ENCODE measurements around the gene GALNT13.

GALNT13 gene

DNA sequence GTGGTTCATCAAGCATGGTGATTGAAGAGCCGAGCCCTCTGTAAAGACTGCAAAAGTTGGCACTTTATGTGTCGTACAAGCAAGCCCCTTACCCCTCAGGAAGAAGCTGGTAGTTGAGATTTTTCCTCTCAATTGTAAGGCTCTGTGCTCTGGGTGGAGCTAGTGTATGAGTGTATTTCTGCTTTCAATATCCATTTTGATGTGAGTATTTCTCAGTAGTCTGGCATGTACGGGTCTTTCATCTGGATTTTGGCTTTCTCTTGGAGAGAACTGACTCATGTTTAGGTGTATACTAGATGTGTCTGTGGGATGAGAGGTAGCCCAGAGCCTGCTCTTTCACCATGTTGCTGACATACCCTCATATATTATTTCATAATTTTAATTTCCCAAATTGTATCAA lies 420.2 kb downstream of the GALNT13 start:
- no peak for TF ChIP-seq EZH2phosphoT487 (IDR thresholded peaks at IDR 0.05; ENCODE audit: borderline replicate concordance)
- TF ChIP-seq, protein P1, sequence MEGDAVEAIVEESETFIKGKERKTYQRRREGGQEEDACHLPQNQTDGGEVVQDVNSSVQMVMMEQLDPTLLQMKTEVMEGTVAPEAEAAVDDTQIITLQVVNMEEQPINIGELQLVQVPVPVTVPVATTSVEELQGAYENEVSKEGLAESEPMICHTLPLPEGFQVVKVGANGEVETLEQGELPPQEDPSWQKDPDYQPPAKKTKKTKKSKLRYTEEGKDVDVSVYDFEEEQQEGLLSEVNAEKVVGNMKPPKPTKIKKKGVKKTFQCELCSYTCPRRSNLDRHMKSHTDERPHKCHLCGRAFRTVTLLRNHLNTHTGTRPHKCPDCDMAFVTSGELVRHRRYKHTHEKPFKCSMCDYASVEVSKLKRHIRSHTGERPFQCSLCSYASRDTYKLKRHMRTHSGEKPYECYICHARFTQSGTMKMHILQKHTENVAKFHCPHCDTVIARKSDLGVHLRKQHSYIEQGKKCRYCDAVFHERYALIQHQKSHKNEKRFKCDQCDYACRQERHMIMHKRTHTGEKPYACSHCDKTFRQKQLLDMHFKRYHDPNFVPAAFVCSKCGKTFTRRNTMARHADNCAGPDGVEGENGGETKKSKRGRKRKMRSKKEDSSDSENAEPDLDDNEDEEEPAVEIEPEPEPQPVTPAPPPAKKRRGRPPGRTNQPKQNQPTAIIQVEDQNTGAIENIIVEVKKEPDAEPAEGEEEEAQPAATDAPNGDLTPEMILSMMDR (conservative IDR thresholded peaks at IDR 0.05; ENCODE audit: low read length): no peak
- Histone ChIP-seq H2AFZ (ENCODE audit: low read length) (no peak overlapping the region), H3K4me1 (ENCODE audit: insufficient read depth, low read length, poor library complexity, severe bottlenecking) (no peaks in the 10 kb centered on the region)

DNA sequence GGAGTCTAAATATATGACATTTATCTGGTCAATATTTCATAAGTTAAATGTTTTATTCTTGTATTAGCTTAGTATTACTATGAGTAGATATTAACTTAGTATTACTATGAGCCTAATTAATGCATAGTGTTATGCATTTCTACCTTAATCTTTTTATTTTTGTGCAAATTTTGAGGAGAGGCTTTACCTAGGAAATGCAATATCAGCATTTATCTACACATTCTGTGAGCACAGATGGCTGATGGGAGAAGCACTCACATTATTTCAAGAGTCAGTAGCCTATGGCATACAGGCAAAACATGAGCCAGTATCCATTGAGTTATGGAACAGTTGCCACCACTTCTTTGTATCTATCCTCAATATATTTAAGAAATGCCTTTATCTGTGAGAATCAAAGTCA lies 422.1 kb downstream of the GALNT13 start:
- TF ChIP-seq, protein P1 (conservative IDR thresholded peaks at IDR 0.05; ENCODE audit: low read length): no peak
- TF ChIP-seq EZH2phosphoT487 (IDR thresholded peaks at IDR 0.05; ENCODE audit: borderline replicate concordance): no peak
- H3K9me2 ChIP-seq (replicated peaks; ENCODE audit: low read depth, low read length): no peaks in the 10 kb centered on the region
- H3K9me3 ChIP-seq (ENCODE audit: insufficient read depth, low read depth, low read length): no peaks in the 10 kb centered on the region
- no peaks in the 10 kb centered on the region for H3K27me3 ChIP-seq (ENCODE audit: insufficient read depth, low read length, poor library complexity, severe bottlenecking)
- no peak overlapping the region for H2AFZ ChIP-seq (ENCODE audit: low read length)
- H3K36me3 ChIP-seq (ENCODE audit: insufficient read depth, low read length): no peaks in the 10 kb centered on the region
- no peak overlapping the region for H3K4me3 ChIP-seq (ENCODE audit: low read length, poor library complexity, severe bottlenecking)
- H3K4me1 ChIP-seq (ENCODE audit: insufficient read depth, low read length, poor library complexity, severe bottlenecking): no peaks in the 10 kb centered on the region
- no peak overlapping the region for H3K4me2 ChIP-seq (ENCODE audit: low read depth, low read length, poor library complexity, severe bottlenecking)
- H3K9ac ChIP-seq (ENCODE audit: low read depth, low read length, poor library complexity, severe bottlenecking): no peak overlapping the region
- no peaks in the 10 kb centered on the region for H3K79me2 ChIP-seq (ENCODE audit: insufficient read depth, low read length)
- no peaks in the 10 kb centered on the region for H3F3A ChIP-seq (ENCODE audit: low read depth)
- H4K20me1 ChIP-seq (ENCODE audit: insufficient read depth, low read length, poor library complexity, severe bottlenecking): no peaks in the 10 kb centered on the region

More for the DNA sequence above, 420.2 kb downstream of the GALNT13 start:
- H3K9me2 ChIP-seq (replicated peaks; ENCODE audit: low read depth, low read length): no peaks in the 10 kb centered on the region
- no peaks in the 10 kb centered on the region for H3K27me3 ChIP-seq (ENCODE audit: insufficient read depth, low read length, poor library complexity, severe bottlenecking)
- H4K20me1 ChIP-seq (ENCODE audit: insufficient read depth, low read length, poor library complexity, severe bottlenecking): no peaks in the 10 kb centered on the region
- no peak overlapping the region for H3K4me3 ChIP-seq (ENCODE audit: low read length, poor library complexity, severe bottlenecking)
- H3K79me2 ChIP-seq (ENCODE audit: insufficient read depth, low read length): no peaks in the 10 kb centered on the region
- H3K9ac ChIP-seq (ENCODE audit: low read depth, low read length, poor library complexity, severe bottlenecking): no peak overlapping the region
- H3K4me2 ChIP-seq (ENCODE audit: low read depth, low read length, poor library complexity, severe bottlenecking): no peak overlapping the region
- H3F3A ChIP-seq (ENCODE audit: low read depth): no peaks in the 10 kb centered on the region
- H3K36me3 ChIP-seq (ENCODE audit: insufficient read depth, low read length): no peaks in the 10 kb centered on the region
- H3K9me3 ChIP-seq (ENCODE audit: insufficient read depth, low read depth, low read length): no peaks in the 10 kb centered on the region

DNA sequence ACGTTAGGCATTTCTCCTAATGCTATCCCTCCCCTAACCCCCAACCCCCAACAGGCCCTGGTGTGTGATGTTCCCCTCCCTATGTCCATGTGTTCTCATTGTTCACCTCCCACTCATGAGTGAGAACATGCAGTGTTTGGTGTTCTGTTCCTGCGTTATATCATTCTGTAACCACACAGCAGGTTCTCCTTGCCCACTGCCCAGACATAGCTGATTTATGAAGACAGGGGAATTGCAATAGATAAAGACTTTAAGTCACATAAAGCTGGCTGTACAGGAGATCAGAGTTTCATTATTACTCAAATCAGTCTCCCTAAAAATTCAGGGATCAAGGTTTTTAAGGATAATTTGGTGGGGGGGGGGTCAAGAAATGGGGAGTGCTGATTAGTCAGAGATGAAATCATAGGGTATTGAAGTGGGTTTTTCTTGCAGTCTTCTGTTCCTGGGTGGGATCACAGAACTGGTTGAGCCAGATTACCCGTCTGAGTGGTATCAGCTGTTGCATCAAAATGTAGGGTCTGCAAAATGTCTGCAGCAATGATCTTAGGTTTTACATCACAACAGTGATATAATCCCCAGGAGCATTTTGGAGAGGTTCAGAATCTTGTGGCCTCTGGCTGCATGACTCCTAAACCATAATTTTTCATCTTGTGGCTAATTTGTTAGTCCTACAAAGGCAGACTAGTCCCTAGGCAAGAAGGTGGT lies 434.7 kb downstream of the GALNT13 start:
- Histone ChIP-seq H3K79me2 (ENCODE audit: insufficient read depth, low read length) (no peaks in the 10 kb centered on the region), H3K9me3 (ENCODE audit: insufficient read depth, low read depth, low read length) (no peaks in the 10 kb centered on the region), H3K4me3 (ENCODE audit: low read length, poor library complexity, severe bottlenecking) (no peak overlapping the region), H3K9ac (ENCODE audit: low read depth, low read length, poor library complexity, severe bottlenecking) (no peak overlapping the region), H3K27me3 (ENCODE audit: insufficient read depth, low read length, poor library complexity, severe bottlenecking) (no peaks in the 10 kb centered on the region), H4K20me1 (ENCODE audit: insufficient read depth, low read length, poor library complexity, severe bottlenecking) (no peaks in the 10 kb centered on the region), H3K36me3 (ENCODE audit: insufficient read depth, low read length) (no peaks in the 10 kb centered on the region), H3F3A (ENCODE audit: low read depth) (no peaks in the 10 kb centered on the region), H3K4me2 (ENCODE audit: low read depth, low read length, poor library complexity, severe bottlenecking) (no peak overlapping the region), H2AFZ (ENCODE audit: low read length) (no peak overlapping the region), H3K4me1 (ENCODE audit: insufficient read depth, low read length, poor library complexity, severe bottlenecking) (no peaks in the 10 kb centered on the region), H3K9me2 (replicated peaks; ENCODE audit: low read depth, low read length) (no peaks in the 10 kb centered on the region)
- TF ChIP-seq, protein P1 (conservative IDR thresholded peaks at IDR 0.05; ENCODE audit: low read length): no peak
- no peak for TF ChIP-seq EZH2phosphoT487 (IDR thresholded peaks at IDR 0.05; ENCODE audit: borderline replicate concordance)
